ENCODE results near the gene MDM4.

Gene MDM4

GRCh38 chr1:204506969-204507316 is 9.3 kb upstream of the MDM4 start:
- TF ChIP-seq, protein P1, sequence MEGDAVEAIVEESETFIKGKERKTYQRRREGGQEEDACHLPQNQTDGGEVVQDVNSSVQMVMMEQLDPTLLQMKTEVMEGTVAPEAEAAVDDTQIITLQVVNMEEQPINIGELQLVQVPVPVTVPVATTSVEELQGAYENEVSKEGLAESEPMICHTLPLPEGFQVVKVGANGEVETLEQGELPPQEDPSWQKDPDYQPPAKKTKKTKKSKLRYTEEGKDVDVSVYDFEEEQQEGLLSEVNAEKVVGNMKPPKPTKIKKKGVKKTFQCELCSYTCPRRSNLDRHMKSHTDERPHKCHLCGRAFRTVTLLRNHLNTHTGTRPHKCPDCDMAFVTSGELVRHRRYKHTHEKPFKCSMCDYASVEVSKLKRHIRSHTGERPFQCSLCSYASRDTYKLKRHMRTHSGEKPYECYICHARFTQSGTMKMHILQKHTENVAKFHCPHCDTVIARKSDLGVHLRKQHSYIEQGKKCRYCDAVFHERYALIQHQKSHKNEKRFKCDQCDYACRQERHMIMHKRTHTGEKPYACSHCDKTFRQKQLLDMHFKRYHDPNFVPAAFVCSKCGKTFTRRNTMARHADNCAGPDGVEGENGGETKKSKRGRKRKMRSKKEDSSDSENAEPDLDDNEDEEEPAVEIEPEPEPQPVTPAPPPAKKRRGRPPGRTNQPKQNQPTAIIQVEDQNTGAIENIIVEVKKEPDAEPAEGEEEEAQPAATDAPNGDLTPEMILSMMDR (IDR thresholded peaks at IDR 0.05; ENCODE audit: borderline replicate concordance, insufficient read depth, low read depth, low read length) = no peak
- H3K4me3 ChIP-seq (ENCODE audit: low read depth, low read length) = peak overlapping the region; percentile 50

- TF ChIP-seq, protein P1 (IDR thresholded peaks at IDR 0.05; ENCODE audit: borderline replicate concordance, insufficient read depth, low read depth, low read length) = no peak
Observed at GRCh38 chr1:204507317-204508105, 8.7 kb upstream of the MDM4 start.

GRCh38 chr1:204509186-204509635 is 7.0 kb upstream of the MDM4 start:
- no peak overlapping the region for H3K4me3 ChIP-seq (ENCODE audit: low read depth, low read length)
- TF ChIP-seq, protein P1 (IDR thresholded peaks at IDR 0.05; ENCODE audit: borderline replicate concordance, insufficient read depth, low read depth, low read length) = no peak

More at GRCh38 chr1:204507317-204508105, 8.7 kb upstream of the MDM4 start:
- H3K4me3 ChIP-seq (ENCODE audit: low read depth, low read length) = peak overlapping the region; percentile 50

DNA sequence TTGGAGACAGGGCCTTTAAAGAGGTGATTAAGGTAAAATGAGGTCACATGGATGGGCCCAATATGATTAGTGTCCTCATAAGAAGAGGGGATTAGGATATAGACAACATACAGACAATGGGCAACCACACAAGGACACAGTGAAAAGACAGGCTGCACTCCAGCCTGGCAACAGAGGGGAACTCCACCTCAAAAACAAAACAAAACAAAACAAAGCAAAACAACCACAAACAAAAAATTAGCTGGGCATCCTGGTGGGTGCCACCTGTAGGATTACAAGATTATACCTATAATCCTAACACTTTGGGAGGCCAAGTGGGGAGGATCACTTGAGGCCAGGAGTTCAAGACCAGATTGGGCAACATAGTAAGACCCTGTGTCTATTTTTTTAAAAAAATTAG is 4.8 kb upstream of the MDM4 start:
- H3K4me3 ChIP-seq (ENCODE audit: low read depth, low read length) = no peak overlapping the region
- TF ChIP-seq, protein P1 (IDR thresholded peaks at IDR 0.05; ENCODE audit: borderline replicate concordance, insufficient read depth, low read depth, low read length) = no peak

GRCh38 chr1:204513117-204513716 is 3.0 kb upstream of the MDM4 start:
- H3K4me3 ChIP-seq (ENCODE audit: low read depth, low read length) = peak overlapping the region; percentile 19

DNA sequence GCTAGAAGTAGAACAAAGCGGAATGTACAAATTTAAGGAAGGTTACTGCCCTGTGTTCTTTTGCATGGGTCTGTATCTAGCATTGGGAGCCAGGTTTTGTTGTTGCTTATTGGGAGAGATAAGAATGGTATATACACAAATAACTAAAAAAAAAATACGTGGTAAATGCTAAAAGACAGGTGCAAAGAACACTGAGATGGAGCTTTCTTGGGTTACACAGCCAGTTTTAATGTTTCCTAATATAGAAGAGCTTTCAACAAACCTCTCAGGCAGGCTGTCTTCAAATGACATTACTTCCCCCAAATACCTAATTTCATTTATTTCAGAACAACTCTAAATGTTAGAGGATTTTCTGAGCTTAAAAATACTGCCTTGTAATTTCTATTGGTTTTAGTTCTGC is 1.4 kb upstream of the MDM4 start:
- peak overlapping the region; percentile 75 for H3K4me3 ChIP-seq (ENCODE audit: low read depth, low read length)
- TF ChIP-seq, protein P1 (IDR thresholded peaks at IDR 0.05; ENCODE audit: borderline replicate concordance, insufficient read depth, low read depth, low read length) = no peak

More at GRCh38 chr1:204513117-204513716, 3.0 kb upstream of the MDM4 start:
- TF ChIP-seq, protein P1 (IDR thresholded peaks at IDR 0.05; ENCODE audit: borderline replicate concordance, insufficient read depth, low read depth, low read length) = no peak

DNA sequence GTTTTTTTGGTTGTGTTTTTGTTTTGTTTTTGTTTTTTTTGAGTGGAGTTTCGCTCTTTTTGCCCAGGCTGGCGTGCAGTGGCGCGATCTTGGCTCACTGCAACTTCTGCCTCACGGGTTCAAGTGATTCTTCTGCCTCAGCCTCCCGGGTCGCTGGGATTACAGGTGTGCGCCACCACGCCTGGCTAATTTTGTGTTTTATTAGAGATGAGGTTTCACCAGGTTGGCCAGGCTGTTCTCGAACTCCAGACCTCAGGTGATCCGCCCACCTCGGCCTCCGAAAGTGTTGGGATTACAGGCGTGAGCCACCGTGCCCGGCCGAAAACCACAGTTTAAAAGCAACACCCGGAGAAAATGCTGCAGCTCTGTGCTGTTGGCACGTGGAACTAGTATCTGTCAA is 1.2 kb downstream of the MDM4 start:
- peak overlapping the region; percentile 75 for H3K4me3 ChIP-seq (ENCODE audit: low read depth, low read length)

All from GM12875 (cell line).